SU-DHL-6 (cell line): ENCODE data around the gene KRT37.

Experiments
- CTCF ChIP-seq: fragments of 200-600 bp; sonication (generic); IDR thresholded peaks from one replicate; pipeline ENCODE4 v1.5.1; 2017; ENCODE audit warnings: antibody characterized with exemption, mild to moderate bottlenecking, low read length, moderate library complexity; ENCODE audit not compliant: insufficient read depth, poor library complexity, severe bottlenecking
- EZH2phosphoT487 ChIP-seq: fragments of 200-600 bp; sonication (generic), shearing (Covaris generic); conservative IDR thresholded peaks from 2 replicates; pipeline ENCODE4 v1.6.1; 2018; ENCODE audit warnings: mild to moderate bottlenecking, antibody characterized with exemption, low read length, moderate library complexity, mixed read lengths

DNA sequence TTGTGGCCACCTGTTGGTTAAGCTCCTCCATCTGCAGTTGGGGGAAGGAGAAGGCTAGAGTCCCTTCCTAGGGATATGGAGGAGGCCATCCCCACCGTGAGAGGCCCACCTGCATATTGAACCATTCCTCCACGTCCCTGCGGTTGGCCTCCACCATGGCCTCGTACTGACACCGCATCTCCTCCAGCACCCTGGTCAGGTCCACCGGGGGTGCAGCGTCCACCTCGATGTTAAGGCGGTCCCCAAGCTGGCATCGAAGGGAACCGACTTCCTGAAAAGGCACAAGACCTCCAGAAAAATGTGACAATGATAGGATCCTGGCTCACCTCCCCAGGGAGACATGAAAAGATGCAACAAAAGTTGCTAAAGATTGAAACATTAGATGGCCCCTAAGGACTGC is 39.8 kb upstream of the KRT37 start:
- TF ChIP-seq CTCF (no peak), EZH2phosphoT487 (no peak)
